Nephron (organoid): ENCODE results near the gene MPV17L.
"Not testable (repeated sequence)": the region's sequence is repeated elsewhere in the genome, so short reads cannot be mapped to it uniquely, and the experiment has no call there.

Source experiments
- H3K27ac Mint-ChIP-seq, 3 experiments: 2 replicates each; pipeline ENCODE4 v1.8.0; 2020; ENCODE audit warnings: mixed read lengths in 3 of 3, mild to moderate bottlenecking in 2 of 3, moderate library complexity in 1 of 3
- H3K27me3 Mint-ChIP-seq: 2 replicates; pipeline ENCODE4 v1.8.0; 2021; ENCODE audit warnings: low read depth, mild to moderate bottlenecking, moderate library complexity, mixed read lengths
- H3K36me3 Mint-ChIP-seq: 2 replicates; pipeline ENCODE4 v1.8.0; 2020; ENCODE audit warnings: low read depth, mixed read lengths
- H3K4me1 Mint-ChIP-seq: 2 replicates; pipeline ENCODE4 v1.8.0; 2020; ENCODE audit warnings: mixed read lengths
- H3K4me3 Mint-ChIP-seq, 3 experiments: 2 replicates each; pipeline ENCODE4 v1.8.0; 2020; ENCODE audit warnings: mild to moderate bottlenecking in 3 of 3, mixed read lengths in 3 of 3, moderate library complexity in 2 of 3
- H3K9me3 Mint-ChIP-seq: 2 replicates; pipeline ENCODE4 v1.8.0; 2020; ENCODE audit warnings: mixed read lengths
- TF ChIP-seq, protein P1 (sequence below), 3 experiments: fragments of 200-600 bp; sonication (generic); IDR thresholded peaks; one replicate each; pipeline ENCODE4 v1.5.0; 2021; ENCODE audit warnings: antibody characterized with exemption in 3 of 3; ENCODE audit not compliant: unreplicated experiment in 3 of 3

MPV17L gene

DNA sequence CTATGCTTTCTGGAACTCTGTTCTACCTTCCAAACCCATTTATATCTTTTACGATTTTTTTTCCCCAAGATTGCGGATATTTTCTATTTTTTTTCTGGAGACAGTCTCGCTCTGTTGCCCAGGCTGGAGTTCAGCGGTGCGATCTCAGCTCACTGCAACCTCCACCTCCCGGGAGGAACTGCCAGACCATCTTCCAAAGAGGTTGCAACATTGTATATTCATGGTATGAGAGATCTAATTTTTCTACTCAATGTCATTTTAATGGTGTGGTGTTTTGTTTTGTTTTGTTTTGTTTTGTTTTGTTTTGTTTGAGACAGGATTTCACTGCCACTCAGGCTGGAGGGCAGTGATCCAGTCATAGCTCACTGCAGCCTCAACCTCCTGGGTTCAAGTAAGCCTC, 30.3 kb downstream of the MPV17L start:
- Mint-ChIP-seq H3K27me3 (peaks cover 16% of the 10 kb centered on the region), H3K4me3 (no peak overlapping the region), H3K9me3 (no peaks in the 10 kb centered on the region), H3K27ac (no peak overlapping the region), H3K36me3 (no peaks in the 10 kb centered on the region), H3K4me1 (peaks cover 8% of the 10 kb centered on the region)
- TF ChIP-seq, protein P1, sequence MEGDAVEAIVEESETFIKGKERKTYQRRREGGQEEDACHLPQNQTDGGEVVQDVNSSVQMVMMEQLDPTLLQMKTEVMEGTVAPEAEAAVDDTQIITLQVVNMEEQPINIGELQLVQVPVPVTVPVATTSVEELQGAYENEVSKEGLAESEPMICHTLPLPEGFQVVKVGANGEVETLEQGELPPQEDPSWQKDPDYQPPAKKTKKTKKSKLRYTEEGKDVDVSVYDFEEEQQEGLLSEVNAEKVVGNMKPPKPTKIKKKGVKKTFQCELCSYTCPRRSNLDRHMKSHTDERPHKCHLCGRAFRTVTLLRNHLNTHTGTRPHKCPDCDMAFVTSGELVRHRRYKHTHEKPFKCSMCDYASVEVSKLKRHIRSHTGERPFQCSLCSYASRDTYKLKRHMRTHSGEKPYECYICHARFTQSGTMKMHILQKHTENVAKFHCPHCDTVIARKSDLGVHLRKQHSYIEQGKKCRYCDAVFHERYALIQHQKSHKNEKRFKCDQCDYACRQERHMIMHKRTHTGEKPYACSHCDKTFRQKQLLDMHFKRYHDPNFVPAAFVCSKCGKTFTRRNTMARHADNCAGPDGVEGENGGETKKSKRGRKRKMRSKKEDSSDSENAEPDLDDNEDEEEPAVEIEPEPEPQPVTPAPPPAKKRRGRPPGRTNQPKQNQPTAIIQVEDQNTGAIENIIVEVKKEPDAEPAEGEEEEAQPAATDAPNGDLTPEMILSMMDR (IDR thresholded peaks at IDR 0.05; ENCODE audit: unreplicated experiment in 3 of 3) = no peak

DNA sequence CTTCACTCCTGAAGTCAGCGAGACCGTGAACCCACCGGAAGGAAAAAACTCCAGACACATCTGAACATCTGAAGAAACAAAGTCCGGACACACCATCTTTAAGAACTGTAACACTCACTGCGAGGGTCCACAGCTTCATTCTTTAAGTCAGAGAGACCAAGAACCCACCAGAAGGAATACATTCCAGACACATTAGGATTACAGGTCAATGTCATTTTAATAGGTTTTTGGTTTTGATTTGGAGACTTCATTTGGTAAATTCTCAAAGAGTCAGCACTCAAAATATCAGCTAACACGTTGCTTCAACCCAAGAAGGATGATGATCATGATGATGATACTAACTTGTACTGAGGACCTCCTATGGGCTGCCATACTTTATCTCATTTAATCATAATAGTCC, 31.2 kb downstream of the MPV17L start:
- Mint-ChIP-seq H3K4me1 (peaks cover 8% of the 10 kb centered on the region), H3K27me3 (peaks cover 16% of the 10 kb centered on the region)
- TF ChIP-seq, protein P1 (IDR thresholded peaks at IDR 0.05; ENCODE audit: unreplicated experiment in 3 of 3) = no peak

DNA sequence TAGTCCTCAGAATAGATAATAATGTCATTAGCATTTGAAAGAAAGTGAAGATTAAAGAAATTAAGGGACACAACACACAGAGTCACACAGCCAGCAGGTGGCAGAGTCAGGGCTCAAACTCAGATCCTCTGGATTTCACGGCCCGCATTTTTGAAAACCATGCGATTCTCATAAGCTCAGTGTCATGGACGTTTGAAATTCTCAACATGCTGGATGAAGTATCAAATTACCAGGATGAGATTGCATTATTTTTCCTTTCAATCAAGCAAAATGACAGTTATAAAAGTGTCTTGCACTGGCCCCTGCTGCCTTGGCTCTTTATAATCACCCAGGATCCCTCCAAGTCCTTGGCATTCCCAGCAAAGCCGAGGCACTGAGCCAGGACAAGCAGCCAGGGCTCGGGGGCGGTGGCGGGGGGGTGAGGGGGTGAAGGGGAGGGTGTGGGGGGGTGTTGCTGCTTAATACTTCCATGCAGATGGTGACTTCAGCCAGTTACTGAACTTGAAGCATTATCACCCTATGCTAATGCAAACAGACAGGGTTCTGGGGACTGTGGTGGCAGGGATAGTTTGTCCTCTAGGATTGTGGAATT, 32.2 kb downstream of the MPV17L start:
- Mint-ChIP-seq H3K27ac (peak overlapping the region in 2 of 3 experiments; percentile 25 to 82), H3K9me3 (no peaks in the 10 kb centered on the region), H3K4me3 (peak overlapping the region in 1 of 3 experiments; percentile 53), H3K4me1 (peaks cover 8% of the 10 kb centered on the region), H3K36me3 (no peaks in the 10 kb centered on the region), H3K27me3 (peaks cover 16% of the 10 kb centered on the region)
- TF ChIP-seq, protein P1 (IDR thresholded peaks at IDR 0.05; ENCODE audit: unreplicated experiment in 3 of 3) = peak; percentile 44 to 51 (median 45)

More for the DNA sequence above, 31.2 kb downstream of the MPV17L start:
- Mint-ChIP-seq H3K36me3 (no peaks in the 10 kb centered on the region), H3K27ac (no peak overlapping the region), H3K9me3 (no peaks in the 10 kb centered on the region), H3K4me3 (no peak overlapping the region)

DNA sequence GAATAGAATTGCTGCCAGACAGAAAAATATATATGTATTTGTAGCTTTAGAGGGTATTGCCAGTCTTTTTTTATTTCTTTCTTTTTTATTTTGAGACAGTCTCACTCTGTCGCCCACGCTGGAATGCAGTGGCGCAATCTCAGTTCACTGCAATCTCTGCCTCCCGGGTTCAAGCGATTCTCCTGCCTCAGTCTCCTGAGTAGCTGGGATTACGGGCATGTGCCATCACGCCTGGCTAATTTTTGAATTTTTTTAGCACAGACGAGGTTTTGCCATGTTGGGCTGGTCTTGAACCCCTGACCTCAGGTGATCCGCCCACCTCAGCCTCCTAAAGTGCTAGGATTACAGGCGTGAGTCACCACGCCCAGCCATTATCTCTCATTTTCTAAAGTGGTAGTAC, 35.3 kb downstream of the MPV17L start:
- not testable (repeated sequence) for H3K27ac Mint-ChIP-seq, H3K9me3 Mint-ChIP-seq, H3K4me3 Mint-ChIP-seq, H3K36me3 Mint-ChIP-seq
- H3K27me3 Mint-ChIP-seq = peaks cover 16% of the 10 kb centered on the region
- peaks cover 18% of the 10 kb centered on the region for H3K4me1 Mint-ChIP-seq

DNA sequence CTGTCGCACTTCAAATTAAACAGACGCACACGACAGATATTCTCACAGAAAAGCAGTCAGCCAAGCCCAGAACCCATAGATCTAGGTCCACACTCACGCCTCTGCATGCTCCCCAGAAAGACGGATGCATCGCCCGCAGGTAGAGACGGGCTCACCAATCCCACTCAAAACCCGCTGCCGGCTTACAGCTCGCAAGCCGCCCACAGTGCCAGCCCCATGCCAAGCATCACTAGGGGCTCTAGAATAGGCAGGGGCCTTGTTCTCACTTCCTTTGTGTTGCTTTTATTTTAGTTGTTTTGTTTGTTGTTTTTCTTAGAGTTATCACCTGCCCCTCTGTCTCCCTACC, 38.5 kb downstream of the MPV17L start:
- TF ChIP-seq, protein P1 (IDR thresholded peaks at IDR 0.05; ENCODE audit: unreplicated experiment in 3 of 3) = no peak
- H3K36me3 Mint-ChIP-seq = no peaks in the 10 kb centered on the region
- H3K27me3 Mint-ChIP-seq = peaks cover 7% of the 10 kb centered on the region
- peaks cover 15% of the 10 kb centered on the region for H3K4me1 Mint-ChIP-seq
- peak overlapping the region; percentile 88 to 97 (median 91) for H3K4me3 Mint-ChIP-seq
- H3K9me3 Mint-ChIP-seq = no peaks in the 10 kb centered on the region
- H3K27ac Mint-ChIP-seq = peak overlapping the region in 2 of 3 experiments; percentile 0 to 86

DNA sequence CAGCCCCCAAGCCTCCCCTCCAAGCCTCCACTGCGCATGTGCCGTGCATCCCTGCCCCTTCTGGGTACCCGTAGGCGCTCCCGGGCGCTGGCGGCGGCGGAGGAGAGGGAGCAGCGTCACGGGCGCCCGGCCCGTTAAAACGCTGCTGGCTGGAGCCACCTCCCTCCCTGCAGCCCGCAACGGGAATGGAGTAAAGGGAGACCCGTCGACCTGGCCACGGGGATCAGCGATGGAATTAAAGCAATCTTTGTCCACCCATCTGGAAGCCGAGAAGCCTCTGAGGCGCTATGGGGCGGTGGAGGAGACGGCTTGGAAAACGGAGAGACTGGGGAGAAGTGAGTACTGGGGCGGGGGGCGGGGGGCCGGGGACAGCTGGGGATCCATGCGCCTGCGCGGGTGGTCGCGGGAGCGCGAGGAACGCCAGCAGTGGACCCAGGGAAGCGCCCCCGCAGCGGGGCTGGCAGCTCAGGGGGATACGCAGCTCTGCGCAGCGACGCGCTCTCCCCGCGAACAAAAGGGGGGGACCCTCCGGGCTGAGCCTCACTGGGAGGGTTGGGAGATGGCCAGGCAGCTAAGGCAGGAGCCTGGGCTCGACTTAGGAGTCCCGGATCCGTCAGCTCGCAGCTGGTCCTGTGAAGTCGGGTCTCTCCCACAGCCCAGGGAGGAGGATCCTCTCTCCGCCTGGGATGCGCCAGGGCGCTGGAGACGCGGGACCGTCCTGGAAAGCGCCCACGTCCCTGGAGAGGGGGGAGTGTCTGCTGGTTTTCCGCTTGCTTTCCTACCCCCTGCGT, 39.1 kb downstream of the MPV17L start, which contains the start of gene BMERB1:
TSS of gene BMERB1 (plus strand) at position 164 of the 791 bp plus-strand sequence. CDS start at position 230, 66 bp downstream.
- Mint-ChIP-seq H3K9me3 (no peaks in the 10 kb centered on the region), H3K27me3 (peaks cover 7% of the 10 kb centered on the region), H3K36me3 (no peaks in the 10 kb centered on the region), H3K4me3 (peak within 1 kb of the TSS; percentile 88 to 97 (median 91)), H3K4me1 (peaks cover 21% of the 10 kb centered on the region), H3K27ac (peak within 1 kb of the TSS; percentile 33 to 86 (median 36))
- TF ChIP-seq, protein P1 (IDR thresholded peaks at IDR 0.05; ENCODE audit: unreplicated experiment in 3 of 3) = no peak
